ENCODE results near the gene SLC8A1. TPM values are rescaled to one million over a fixed set of nuclear protein-coding genes. Genes with fewer than 3 reads are reported as not detected.

Gene SLC8A1
- total RNA-seq, 1 donor from 2014 or later = 18.5 TPM

- DNase-seq (ENCODE audit: low spot score) = no peak
Observed at GRCh38 chr2:40428439-40428838, 23.5 kb downstream of the SLC8A1 start.

GRCh38 chr2:40421631-40422297, 30.1 kb downstream of the SLC8A1 start:
- DNase-seq (ENCODE audit: low spot score) = no peak

- DNase-seq (ENCODE audit: low spot score) = no peak
Observed at GRCh38 chr2:40420478-40420877, 31.4 kb downstream of the SLC8A1 start.

- no peak for DNase-seq (ENCODE audit: low spot score)
Observed at GRCh38 chr2:40419364-40419762, 32.5 kb downstream of the SLC8A1 start.

- DNase-seq (ENCODE audit: low spot score) = no peak
Observed at GRCh38 chr2:40418614-40419363, 33.1 kb downstream of the SLC8A1 start.

- DNase-seq (ENCODE audit: low spot score) = no peak
Observed at GRCh38 chr2:40416486-40416885, 35.4 kb downstream of the SLC8A1 start.

GRCh38 chr2:40415391-40415790, 36.5 kb downstream of the SLC8A1 start:
- DNase-seq (ENCODE audit: low spot score) = no peak

- no peak for DNase-seq (ENCODE audit: low spot score)
Observed at GRCh38 chr2:40412456-40412855, 39.4 kb downstream of the SLC8A1 start.

- DNase-seq (ENCODE audit: low spot score) = no peak
Observed at GRCh38 chr2:40410695-40411094, 41.2 kb downstream of the SLC8A1 start.

- DNase-seq (ENCODE audit: low spot score) = no peak
Observed at GRCh38 chr2:40409734-40410133, 42.2 kb downstream of the SLC8A1 start.

- DNase-seq (ENCODE audit: low spot score) = no peak
Observed at GRCh38 chr2:40406485-40407289, 45.2 kb downstream of the SLC8A1 start.

GRCh38 chr2:40405465-40405864, 46.4 kb downstream of the SLC8A1 start:
- no peak for DNase-seq (ENCODE audit: low spot score)

GRCh38 chr2:40404517-40404916, 47.4 kb downstream of the SLC8A1 start:
- no peak for DNase-seq (ENCODE audit: low spot score)

GRCh38 chr2:40403233-40403836, 48.6 kb downstream of the SLC8A1 start:
- no peak for DNase-seq (ENCODE audit: low spot score)

GRCh38 chr2:40401896-40402295, 50.0 kb downstream of the SLC8A1 start:
- no peak for DNase-seq (ENCODE audit: low spot score)

GRCh38 chr2:40400336-40400953, 51.4 kb downstream of the SLC8A1 start:
- DNase-seq (ENCODE audit: low spot score) = no peak

GRCh38 chr2:40397765-40398164, 54.1 kb downstream of the SLC8A1 start:
- DNase-seq (ENCODE audit: low spot score) = no peak

- no peak for DNase-seq (ENCODE audit: low spot score)
Observed at GRCh38 chr2:40396124-40396523, 55.8 kb downstream of the SLC8A1 start.

- DNase-seq (ENCODE audit: low spot score) = no peak
Observed at GRCh38 chr2:40395169-40396073, 56.5 kb downstream of the SLC8A1 start.

GRCh38 chr2:40394597-40394996, 57.3 kb downstream of the SLC8A1 start:
- no peak for DNase-seq (ENCODE audit: low spot score)

All from mesenteric fat pad (tissue), 1 donor.